CD14-positive monocyte (primary cell): ENCODE measurements around the gene TADA3. TPM values are rescaled to one million over a fixed set of nuclear protein-coding genes. Genes with fewer than 3 reads are reported as not detected.

Experiments used
- DNase-seq, 3 donors: peaks; one replicate each; pipeline ENCODE4 v3.0.0-alpha.2; 2011 to 2022
- H2AFZ ChIP-seq: 2 replicates; pipeline ENCODE4 v1.6.0; 2012; ENCODE audit warnings: mild to moderate bottlenecking, low read depth, low read length, inconsistent platforms; ENCODE audit not compliant: insufficient read depth, poor library complexity, severe bottlenecking
- H3K27ac ChIP-seq, 2 donors: 1 replicate in 1 of 2; 2 replicates in 1 of 2; pipeline ENCODE4 v1.5.1; 2012 to 2013; ENCODE audit warnings: low read length in 2 of 2, control low read depth in 1 of 2, inconsistent platforms in 1 of 2, low read depth in 1 of 2, mild to moderate bottlenecking in 1 of 2
- H3K27me3 ChIP-seq, 2 donors: one replicate each; pipeline versions ENCODE4 v1.6.0 to v1.6.1; 2011 to 2013; ENCODE audit warnings: low read length in 2 of 2; ENCODE audit not compliant: control insufficient read depth in 2 of 2, insufficient read depth in 2 of 2
- H3K36me3 ChIP-seq, 2 donors: replicated peaks in 1 of 2; 1 replicate in 1 of 2; 2 replicates in 1 of 2; pipeline versions ENCODE4 v1.5.1 to v1.6.1; 2012 to 2013; ENCODE audit warnings: low read length in 2 of 2, control low read depth in 1 of 2, inconsistent platforms in 1 of 2, mild to moderate bottlenecking in 1 of 2; ENCODE audit not compliant: insufficient read depth in 2 of 2, control insufficient read depth in 1 of 2
- H3K4me1 ChIP-seq, 2 donors: 1 replicate in 1 of 2; 2 replicates in 1 of 2; pipeline versions ENCODE4 v1.5.1 to v1.6.1; 2012 to 2013; ENCODE audit warnings: low read length in 2 of 2, control low read depth in 1 of 2, inconsistent platforms in 1 of 2, mild to moderate bottlenecking in 1 of 2, moderate library complexity in 1 of 2; ENCODE audit not compliant: insufficient read depth in 2 of 2, control insufficient read depth in 1 of 2
- H3K4me2 ChIP-seq: replicated peaks from 2 replicates; pipeline ENCODE3; 2012; ENCODE audit warnings: low read length, moderate library complexity, mild to moderate bottlenecking; ENCODE audit not compliant: poor library complexity, severe bottlenecking; ENCODE audit errors: extremely low read depth
- H3K4me3 ChIP-seq, 3 experiments: fragments of 200-600 bp in 1 of 3; sonication (generic) in 1 of 3; replicated peaks in 1 of 3; 1 replicate in 2 of 3; 2 replicates in 1 of 3; pipeline ENCODE4 v1.5.1; 2011 to 2013; ENCODE audit warnings: low read length in 3 of 3, mild to moderate bottlenecking in 3 of 3, control low read depth in 2 of 3, low read depth in 2 of 3, inconsistent platforms in 1 of 3, moderate library complexity in 1 of 3
- H3K79me2 ChIP-seq: 2 replicates; pipeline ENCODE4 v1.6.0; 2012; ENCODE audit warnings: mild to moderate bottlenecking, control low read depth, inconsistent platforms, low read length, moderate library complexity; ENCODE audit not compliant: insufficient read depth
- H3K9ac ChIP-seq: 2 replicates; pipeline ENCODE4 v1.6.0; 2017; ENCODE audit warnings: low read length, mild to moderate bottlenecking; ENCODE audit not compliant: insufficient read depth, poor library complexity, severe bottlenecking
- H3K9me3 ChIP-seq, 2 donors: replicated peaks in 1 of 2; 1 replicate in 1 of 2; 2 replicates in 1 of 2; pipeline versions ENCODE4 v1.5.1 to v1.6.1; 2012 to 2013; ENCODE audit warnings: low read length in 2 of 2, control low read depth in 1 of 2; ENCODE audit not compliant: control insufficient read depth in 1 of 2, insufficient read depth in 1 of 2
- H4K20me1 ChIP-seq: 2 replicates; pipeline ENCODE4 v1.6.0; 2012; ENCODE audit warnings: mild to moderate bottlenecking, low read length, control low read depth, moderate library complexity; ENCODE audit not compliant: insufficient read depth
- H3K27ac Mint-ChIP-seq, 7 donors: one replicate each; pipeline ENCODE4 v1.8.0; 2020; ENCODE audit warnings: mild to moderate bottlenecking in 7 of 7, mixed read lengths in 7 of 7, moderate library complexity in 6 of 7, inconsistent platforms in 2 of 7
- H3K27me3 Mint-ChIP-seq, 3 donors: one replicate each; pipeline ENCODE4 v1.8.0; 2021 to 2022; ENCODE audit warnings: low read depth in 3 of 3, mild to moderate bottlenecking in 3 of 3, mixed read lengths in 3 of 3, moderate library complexity in 3 of 3, inconsistent platforms in 1 of 3
- H3K36me3 Mint-ChIP-seq, 2 donors: one replicate each; pipeline ENCODE4 v1.8.0; 2020; ENCODE audit warnings: mixed read lengths in 2 of 2, inconsistent platforms in 1 of 2, mild to moderate bottlenecking in 1 of 2
- H3K4me1 Mint-ChIP-seq: one replicate; pipeline ENCODE4 v1.8.0; 2020; ENCODE audit warnings: mild to moderate bottlenecking, mixed read lengths
- H3K4me3 Mint-ChIP-seq, 2 donors: one replicate each; pipeline ENCODE4 v1.8.0; 2020; ENCODE audit warnings: mild to moderate bottlenecking in 2 of 2, mixed read lengths in 2 of 2, moderate library complexity in 1 of 2
- H3K9me3 Mint-ChIP-seq, 7 donors: one replicate each; pipeline ENCODE4 v1.8.0; 2020 to 2022; ENCODE audit warnings: mixed read lengths in 7 of 7, mild to moderate bottlenecking in 6 of 7, moderate library complexity in 6 of 7, inconsistent platforms in 2 of 7
- WGBS: methylation state at CpG from one replicate; pipeline ENCODE4 v1.1.5; 2013; ENCODE audit warnings: missing lambda C conversion rate; ENCODE audit not compliant: insufficient coverage; 5-methylcytosine and 5-hydroxymethylcytosine counted together
- intact Hi-C, 2 donors: fragments of 100-400 bp; cut with micrococcal nuclease; formaldehyde crosslinking; loops; one replicate each; pipeline versions ENCODE4 v1.15.0 to v1.15.1; 2023
- polyA plus RNA-seq, 3 donors: library from polyadenylated mRNA; depleted of rRNA in 1 of 3; unstranded in 2 of 3; stranded (reverse) in 1 of 3; fragments of 300-500 nt in 2 of 3; fragments of >200 nt in 1 of 3; fragmentation: Illumina TruSeq in 2 of 3; gene quantifications; 1 replicate in 2 of 3; 2 replicates in 1 of 3; pipeline ENCODE4 v1.2.3, GENCODE V29; 2012 to 2021
- TF ChIP-seq, protein P1 (sequence below): fragments of 200-600 bp; IDR thresholded peaks from one replicate; pipeline ENCODE4 v1.8.0; 2022; ENCODE audit warnings: antibody characterized with exemption, mild to moderate bottlenecking

TADA3 gene
- polyA plus RNA-seq, 3 donors, result 36.1 to 47.2 (median 46.9) TPM

DNA sequence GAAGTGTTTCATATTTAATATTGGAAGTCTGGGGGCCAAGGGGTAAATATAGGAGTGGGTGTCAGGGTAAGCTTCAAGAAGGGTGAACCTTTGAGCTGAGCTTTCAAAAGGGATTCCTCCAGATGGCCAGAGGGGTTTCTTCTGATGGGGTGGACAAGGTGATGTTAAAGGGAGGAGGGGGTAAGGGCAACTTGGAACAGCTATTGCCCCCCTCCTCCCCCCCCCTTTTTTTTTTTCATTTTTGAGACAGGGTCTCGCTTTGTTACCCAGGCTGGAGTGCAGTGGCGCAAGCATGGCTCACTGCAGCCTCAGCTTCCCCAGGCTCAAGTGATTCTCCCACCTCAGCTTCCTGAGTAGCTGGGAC is 15.7 kb upstream of the TADA3 start:
- Histone ChIP-seq H3K9me3 (no peaks in the 10 kb centered on the region), H3K4me2 (no peak overlapping the region), H3K27ac (peak overlapping the region; percentile 81 to 88), H4K20me1 (peaks cover 42% of the 10 kb centered on the region), H2AFZ (no peak overlapping the region), H3K4me1 (peaks cover 16 to 21% of the 10 kb centered on the region in 2 donors), H3K27me3 (no peaks in the 10 kb centered on the region), H3K4me3 (no peak overlapping the region), H3K9ac (no peak overlapping the region), H3K36me3 (peaks cover 52 to 53% of the 10 kb centered on the region in 2 donors), H3K79me2 (peaks cover 21% of the 10 kb centered on the region)
- DNase-seq, result no peak
- Mint-ChIP-seq H3K4me1 (peaks cover 32% of the 10 kb centered on the region), H3K36me3 (peaks cover 56 to 63% of the 10 kb centered on the region in 2 donors), H3K4me3 (no peak overlapping the region), H3K27me3 (peaks cover 0 to 5% (median 0%) of the 10 kb centered on the region in 3 donors), H3K27ac (peak overlapping the region; percentile 62 to 96 (median 86)), H3K9me3 (peaks cover 0 to 2% (median 0%) of the 10 kb centered on the region in 7 donors)
- intact Hi-C loops, result no loop called here
- TF ChIP-seq, protein P1, sequence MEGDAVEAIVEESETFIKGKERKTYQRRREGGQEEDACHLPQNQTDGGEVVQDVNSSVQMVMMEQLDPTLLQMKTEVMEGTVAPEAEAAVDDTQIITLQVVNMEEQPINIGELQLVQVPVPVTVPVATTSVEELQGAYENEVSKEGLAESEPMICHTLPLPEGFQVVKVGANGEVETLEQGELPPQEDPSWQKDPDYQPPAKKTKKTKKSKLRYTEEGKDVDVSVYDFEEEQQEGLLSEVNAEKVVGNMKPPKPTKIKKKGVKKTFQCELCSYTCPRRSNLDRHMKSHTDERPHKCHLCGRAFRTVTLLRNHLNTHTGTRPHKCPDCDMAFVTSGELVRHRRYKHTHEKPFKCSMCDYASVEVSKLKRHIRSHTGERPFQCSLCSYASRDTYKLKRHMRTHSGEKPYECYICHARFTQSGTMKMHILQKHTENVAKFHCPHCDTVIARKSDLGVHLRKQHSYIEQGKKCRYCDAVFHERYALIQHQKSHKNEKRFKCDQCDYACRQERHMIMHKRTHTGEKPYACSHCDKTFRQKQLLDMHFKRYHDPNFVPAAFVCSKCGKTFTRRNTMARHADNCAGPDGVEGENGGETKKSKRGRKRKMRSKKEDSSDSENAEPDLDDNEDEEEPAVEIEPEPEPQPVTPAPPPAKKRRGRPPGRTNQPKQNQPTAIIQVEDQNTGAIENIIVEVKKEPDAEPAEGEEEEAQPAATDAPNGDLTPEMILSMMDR, result no peak
- no CpG with 5 or more reads among the region's 2 CpGs for WGBS

DNA sequence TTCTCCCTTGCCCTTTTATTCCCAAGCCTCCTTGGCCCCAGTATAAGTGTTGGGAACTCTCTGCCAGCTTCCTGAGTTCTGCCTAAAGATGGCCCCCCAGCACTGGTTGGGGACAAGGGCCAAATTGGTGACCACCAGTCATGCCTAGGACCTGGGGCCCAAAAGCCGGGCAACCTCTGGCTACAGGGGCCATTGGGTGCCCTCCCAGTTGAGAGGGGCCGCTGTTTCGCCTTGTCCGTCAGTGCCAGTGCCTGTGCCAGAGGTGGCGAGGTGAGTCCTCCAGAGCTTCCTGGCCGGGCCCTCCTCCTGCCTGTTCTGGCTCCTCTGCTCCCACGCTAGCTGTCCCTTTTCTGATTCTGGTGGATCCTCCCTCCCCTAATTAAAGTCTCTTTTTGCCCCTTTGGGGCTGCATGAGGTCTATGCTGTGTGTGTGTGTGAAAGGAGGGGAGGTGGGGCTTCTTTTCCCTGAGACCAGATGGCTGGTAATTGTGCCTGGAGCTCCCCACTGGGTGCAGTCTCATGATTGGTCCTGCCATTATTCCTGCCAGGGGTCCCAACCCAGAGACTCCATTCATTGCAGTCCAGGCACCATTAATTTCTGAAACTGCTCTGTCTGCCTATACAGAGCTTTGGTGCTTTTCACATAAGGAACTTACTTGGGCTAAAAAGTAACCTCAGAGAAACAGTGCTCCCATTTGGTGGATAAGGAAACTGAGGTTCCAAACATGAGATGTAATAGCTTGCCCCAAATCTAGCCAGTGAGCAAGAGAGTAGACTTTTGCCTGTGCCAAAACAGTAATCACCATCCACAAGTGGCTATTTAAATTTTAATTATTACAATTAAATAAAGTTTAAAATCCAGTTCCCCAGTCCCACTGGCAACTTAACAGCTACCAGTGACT is 14.7 kb upstream of the TADA3 start:
- intact Hi-C loops, result no loop called here
- Histone ChIP-seq H3K36me3 (peaks cover 55 to 60% of the 10 kb centered on the region in 2 donors), H3K4me2 (no peak overlapping the region), H3K27ac (peak overlapping the region in 1 of 2 donors; percentile 43), H3K4me3 (no peak overlapping the region), H3K9ac (no peak overlapping the region), H4K20me1 (peaks cover 50% of the 10 kb centered on the region), H3K9me3 (no peaks in the 10 kb centered on the region), H3K79me2 (peaks cover 21% of the 10 kb centered on the region), H3K4me1 (peaks cover 16 to 21% of the 10 kb centered on the region in 2 donors), H2AFZ (no peak overlapping the region), H3K27me3 (no peaks in the 10 kb centered on the region)
- H3K27me3 Mint-ChIP-seq, result peaks cover 0 to 5% (median 0%) of the 10 kb centered on the region in 3 donors
- peaks cover 32% of the 10 kb centered on the region for H3K4me1 Mint-ChIP-seq
- DNase-seq, result no peak
- peaks cover 0 to 2% (median 0%) of the 10 kb centered on the region in 7 donors for H3K9me3 Mint-ChIP-seq
- WGBS, result 98% methylated on average over 5 of the region's 7 CpGs
- TF ChIP-seq, protein P1, result no peak
- H3K36me3 Mint-ChIP-seq, result peaks cover 61 to 70% of the 10 kb centered on the region in 2 donors
- peak overlapping the region in 5 of 7 donors; percentile 27 to 60 (median 46) for H3K27ac Mint-ChIP-seq
- no peak overlapping the region for H3K4me3 Mint-ChIP-seq
